Left hindlimb (tissue), 1 donor: ENCODE results near the gene TMX4.
"Not testable (repeated sequence)": the region's sequence is repeated elsewhere in the genome, so short reads cannot be mapped to it uniquely, and the experiment has no call there.

Experiments used
- DNase-seq: peaks from one replicate; pipeline ENCODE4 v3.0.0-alpha.2; 2018

The TMX4 gene

DNA sequence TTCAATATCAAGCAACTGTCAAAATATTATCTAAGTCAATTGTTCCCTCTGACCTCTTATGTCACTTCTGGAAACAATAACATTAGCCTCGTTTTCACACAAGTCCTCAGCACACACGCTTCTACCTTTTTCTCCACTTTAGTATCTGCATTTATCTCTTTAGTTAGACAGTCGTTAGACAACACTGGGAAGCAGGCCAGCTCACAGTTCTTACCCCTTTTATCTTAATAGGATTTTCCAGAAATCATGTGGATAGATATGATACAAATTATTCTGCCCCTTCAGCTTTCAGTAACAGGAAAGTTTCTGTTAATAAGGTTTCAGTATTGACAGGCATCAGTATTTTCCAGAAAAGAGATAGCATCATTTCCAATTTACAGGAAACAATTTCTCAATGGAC is 53.4 kb downstream of the TMX4 start:
- DNase-seq, result no peak

GRCh38 chr20:7959484-7959883 is 60.1 kb downstream of the TMX4 start:
- DNase-seq, result no peak

DNA sequence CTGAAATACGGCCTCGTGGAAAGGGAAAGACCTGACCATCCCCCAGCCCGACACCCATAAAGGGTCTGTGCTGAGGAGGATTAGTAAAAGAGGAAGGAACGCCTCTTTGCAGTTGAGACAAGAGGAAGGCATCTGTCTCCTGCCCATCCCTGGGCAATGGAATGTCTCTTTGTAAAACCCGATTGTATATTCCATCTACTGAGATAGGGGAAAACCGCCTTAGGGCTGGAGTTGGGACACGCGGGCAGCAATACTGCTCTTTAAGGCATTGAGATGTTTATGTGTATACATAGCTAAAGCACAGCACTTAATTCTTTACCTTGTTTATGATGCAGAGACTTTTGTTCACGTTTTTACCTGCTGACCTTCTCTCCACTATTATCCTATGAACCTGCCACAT is 63.0 kb downstream of the TMX4 start:
- not testable (repeated sequence) for DNase-seq

DNA sequence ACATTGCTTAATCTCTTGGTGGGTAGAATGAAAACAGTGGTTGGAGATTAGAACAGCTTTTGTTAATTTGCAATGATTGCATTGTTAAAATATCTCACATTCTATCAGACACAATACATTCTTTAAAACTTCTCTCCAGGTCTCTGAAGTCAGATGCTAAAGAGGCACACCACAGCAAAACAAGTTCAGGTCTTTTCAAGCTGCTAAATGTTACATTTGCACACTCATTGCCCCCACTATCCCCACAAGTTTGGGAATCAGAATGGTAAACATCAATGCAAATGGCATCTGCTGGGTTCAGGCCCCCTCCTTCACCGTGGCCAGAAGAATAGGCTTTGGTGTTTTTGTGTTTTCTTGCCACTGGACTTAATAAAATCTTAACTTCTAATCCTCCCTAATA is 69.2 kb downstream of the TMX4 start:
- no peak for DNase-seq

DNA sequence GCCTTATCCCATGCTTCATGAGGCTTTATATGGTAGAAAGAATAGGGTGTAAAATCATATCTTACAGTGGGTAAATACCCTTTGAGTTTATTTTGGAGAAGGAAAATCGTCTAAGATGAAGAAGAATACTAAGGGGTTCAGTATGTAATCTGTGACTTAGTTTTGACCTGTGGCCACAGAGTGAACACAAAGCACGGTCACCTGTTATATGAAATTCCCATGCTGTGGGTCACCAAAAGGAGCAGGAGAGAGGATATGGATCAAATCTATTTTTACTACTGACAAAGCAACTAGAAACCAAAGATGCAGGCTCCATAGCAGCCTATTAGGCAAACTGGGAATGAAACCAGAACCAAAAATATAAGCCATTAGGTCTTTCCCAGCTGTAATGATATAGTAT is 75.7 kb downstream of the TMX4 start:
- no peak for DNase-seq

DNA sequence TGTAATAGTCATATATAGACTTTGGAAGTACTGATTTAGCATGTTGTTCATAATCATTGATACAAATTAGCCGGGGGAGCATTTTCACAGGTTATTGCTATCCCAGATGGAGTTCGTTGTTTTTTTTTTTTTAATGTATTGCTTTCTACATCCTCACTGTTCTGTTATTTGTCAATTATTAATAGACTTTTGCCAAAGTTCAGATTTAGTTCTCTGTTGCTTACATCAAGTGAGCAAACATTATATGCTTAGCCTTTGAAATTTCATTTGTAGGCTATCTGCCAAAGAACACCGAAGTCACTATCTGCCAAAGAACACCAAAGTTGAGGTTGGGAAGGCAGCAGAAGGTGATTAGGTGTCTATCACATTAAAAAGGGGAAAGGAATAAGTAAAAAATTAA is 79.2 kb downstream of the TMX4 start, which contains the start of gene HAO1:
Gene HAO1 (minus strand): TSS at position 118 of the 400 bp plus-strand sequence. CDS start 36 bp downstream, at position 82.
- DNase-seq, result no peak

GRCh38 chr20:7939663-7940062 is 79.9 kb downstream of the TMX4 start:
- no peak for DNase-seq

DNA sequence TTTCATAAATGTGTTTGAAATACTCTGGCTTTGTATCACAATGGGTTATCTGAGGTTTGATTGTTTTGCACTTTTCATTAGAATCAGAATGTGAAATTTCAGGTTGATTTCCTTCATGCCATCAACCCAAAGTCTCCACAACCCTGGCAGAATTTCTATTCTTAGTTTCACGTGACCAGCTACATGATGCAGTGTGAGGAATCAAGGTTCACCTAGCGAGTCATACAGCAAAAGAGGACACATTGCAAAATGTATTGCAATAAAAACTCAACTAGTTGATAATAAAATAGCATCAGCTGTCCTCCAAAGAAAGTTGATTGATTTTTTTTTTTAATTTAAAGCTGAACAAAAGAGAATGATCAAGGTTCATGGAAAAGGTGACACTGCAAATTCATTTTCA is 81.5 kb downstream of the TMX4 start:
- DNase-seq, result no peak

DNA sequence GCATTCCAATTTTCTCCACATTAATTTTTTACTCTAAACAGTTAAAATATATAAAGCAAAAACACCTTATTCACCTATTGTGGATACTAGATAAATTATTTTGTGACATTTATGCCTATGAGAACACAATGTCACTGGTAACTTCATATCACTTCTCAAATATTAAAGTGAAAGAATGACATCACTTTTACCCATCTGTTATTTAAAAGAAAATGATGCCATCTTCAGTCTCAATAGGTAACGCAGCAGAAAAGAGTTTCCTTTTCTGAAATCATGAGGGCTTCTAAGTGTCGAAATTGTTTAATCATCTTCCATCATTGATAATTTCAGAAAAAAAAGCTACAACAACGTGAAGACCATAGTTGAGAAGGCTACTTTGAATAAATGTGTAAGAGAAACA is 82.2 kb downstream of the TMX4 start:
- DNase-seq, result no peak

DNA sequence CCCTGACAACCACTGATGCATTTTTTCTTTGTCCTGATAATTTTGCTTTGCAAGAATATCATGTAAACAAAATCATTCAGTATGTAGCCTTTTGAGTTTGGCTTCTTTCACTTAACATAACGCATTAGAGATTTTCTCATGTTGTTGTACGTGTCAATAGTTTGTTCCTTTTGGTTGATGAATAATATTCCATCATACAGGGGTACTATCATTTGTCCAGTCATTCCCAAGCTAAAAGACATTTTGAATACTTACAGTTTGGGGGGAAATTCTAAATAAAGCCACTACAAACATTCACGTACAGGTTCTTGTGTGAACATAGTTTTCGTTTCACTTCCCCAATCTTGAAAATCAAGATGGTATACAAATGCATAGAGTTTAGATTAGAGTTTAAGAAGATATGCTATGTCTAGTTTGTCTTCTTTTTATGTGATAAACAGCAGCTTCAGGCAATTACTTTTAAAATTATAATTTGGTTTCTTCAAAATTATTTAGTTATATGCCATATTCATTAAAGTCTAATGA is 84.5 kb downstream of the TMX4 start:
- DNase-seq, result no peak

GRCh38 chr20:7933346-7933745 is 86.2 kb downstream of the TMX4 start:
- no peak for DNase-seq

GRCh38 chr20:7930343-7930742 is 89.2 kb downstream of the TMX4 start:
- DNase-seq, result no peak
